ENCODE measurements around the gene SPAG9. TPM values are rescaled to one million over a fixed set of nuclear protein-coding genes. Genes with fewer than 3 reads are reported as not detected.

SPAG9 gene
- total RNA-seq, 1 donor: 95.4 TPM

GRCh38 chr17:50914505-50915063 lies 206.1 kb downstream of the SPAG9 start:
- Histone ChIP-seq H3K4me1 (ENCODE audit: insufficient read depth, low read length) (peaks cover 58% of the 10 kb centered on the region), H3K4me3 (ENCODE audit: low read length) (no peak overlapping the region), H3K27me3 (ENCODE audit: insufficient read depth, low read length) (no peaks in the 10 kb centered on the region), H3K9me3 (ENCODE audit: low read depth, low read length) (no peaks in the 10 kb centered on the region)

GRCh38 chr17:50913120-50913519 lies 207.5 kb downstream of the SPAG9 start:
- Histone ChIP-seq H3K27me3 (ENCODE audit: insufficient read depth, low read length) (no peaks in the 10 kb centered on the region), H3K4me3 (ENCODE audit: low read length) (no peak overlapping the region), H3K9me3 (ENCODE audit: low read depth, low read length) (no peaks in the 10 kb centered on the region), H3K4me1 (ENCODE audit: insufficient read depth, low read length) (peaks cover 58% of the 10 kb centered on the region)

Other genes starting within 250 kb of the SPAG9 start
- gene NME1, start 32.7 kb upstream of the SPAG9 start, total RNA-seq: 6.7 TPM
- gene NME2, start 45.5 kb upstream of the SPAG9 start, total RNA-seq: 162 TPM
- 35.5 TPM for gene MBTD1, start 139.2 kb upstream of the SPAG9 start, total RNA-seq
- 57.6 TPM for gene UTP18, start 139.7 kb upstream of the SPAG9 start, total RNA-seq

Measured in mononuclear cell (primary cell).